Endothelial cell of hepatic sinusoid (primary cell): ENCODE results near the gene SYNPO.

Experiments
- in situ Hi-C: cut with HindIII; loops from 2 replicates; pipeline ENCODE4 v1.10.0; 2017; ENCODE audit warnings: low sequenced_read_pairs

SYNPO gene

DNA sequence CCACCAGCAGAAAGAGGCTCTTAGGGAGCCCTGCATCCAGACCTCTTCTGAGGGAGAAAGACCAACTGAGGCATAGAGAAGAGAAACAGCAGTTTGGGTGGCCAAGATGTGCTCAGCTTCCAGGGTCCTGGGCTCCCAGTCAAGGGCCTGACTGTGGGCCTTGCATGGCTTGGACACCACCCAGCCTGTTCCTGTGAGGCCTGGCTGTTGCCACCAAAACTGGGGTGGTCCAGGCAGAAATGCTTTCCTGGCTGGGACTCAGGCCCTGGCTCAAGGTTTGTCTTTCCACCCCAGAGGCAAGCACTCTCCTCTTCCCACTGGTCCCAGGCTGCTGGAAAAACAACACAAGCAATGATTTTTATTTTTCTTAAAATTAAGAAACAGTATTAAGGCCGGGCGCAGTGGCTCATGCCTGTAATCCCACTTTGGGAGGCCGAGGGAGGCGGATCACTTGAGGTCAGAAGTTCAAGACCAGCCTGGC lies 33.9 kb downstream of the SYNPO start:
- in situ Hi-C loops: loop anchor here (25.0 kb wide), 1 partner anchor 212 kb away; no protein-coding TSS in a partner anchor

DNA sequence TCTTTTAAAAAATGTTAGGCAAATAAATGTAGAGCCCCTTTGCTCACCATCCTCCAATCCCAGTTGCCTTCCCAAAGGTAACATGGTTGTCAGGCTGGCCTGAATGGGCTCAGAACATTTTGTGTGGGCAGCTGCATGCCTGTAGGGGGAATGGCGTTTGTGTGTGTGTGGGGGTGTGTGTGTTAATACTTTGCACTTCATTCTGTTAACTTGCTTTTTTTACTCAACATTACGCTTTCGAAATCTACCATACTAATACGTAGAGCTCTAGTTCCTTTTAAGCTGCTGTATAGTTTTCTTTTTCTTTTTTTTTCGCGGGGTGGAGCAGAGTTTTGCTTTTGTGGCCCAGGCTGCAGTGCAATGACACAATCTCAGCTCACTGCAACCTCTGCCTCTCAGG lies 34.6 kb downstream of the SYNPO start:
- in situ Hi-C loops: no loop called here

GRCh38 chr5:150676578-150676977 lies 36.1 kb downstream of the SYNPO start:
- in situ Hi-C loops: no loop called here

GRCh38 chr5:150689120-150689519 lies 48.7 kb downstream of the SYNPO start:
- in situ Hi-C loops: no loop called here

- in situ Hi-C loops: no loop called here
These were observed 50.3 kb downstream of the SYNPO start for GRCh38 chr5:150690760-150691159.

DNA sequence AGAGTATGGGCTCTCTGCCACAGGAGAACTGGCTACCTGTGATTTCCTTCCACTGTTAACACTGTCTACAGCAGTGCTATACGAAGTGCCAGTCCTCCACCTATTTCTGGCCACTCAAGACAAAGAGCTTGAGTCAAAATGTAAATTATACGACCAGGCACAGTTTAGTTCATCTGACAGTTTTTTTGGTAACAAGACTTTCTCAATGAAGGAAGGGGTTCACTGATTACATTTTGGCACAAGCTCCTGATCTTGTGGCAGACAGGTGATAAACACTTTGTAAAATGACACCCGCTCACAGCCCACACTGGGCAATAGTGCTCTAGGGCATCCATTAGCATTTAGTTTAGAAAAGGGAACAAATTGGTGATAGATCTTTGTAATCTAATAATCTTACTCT lies 51.8 kb downstream of the SYNPO start:
- in situ Hi-C loops: no loop called here

GRCh38 chr5:150694612-150695011 lies 54.2 kb downstream of the SYNPO start:
- in situ Hi-C loops: no loop called here

DNA sequence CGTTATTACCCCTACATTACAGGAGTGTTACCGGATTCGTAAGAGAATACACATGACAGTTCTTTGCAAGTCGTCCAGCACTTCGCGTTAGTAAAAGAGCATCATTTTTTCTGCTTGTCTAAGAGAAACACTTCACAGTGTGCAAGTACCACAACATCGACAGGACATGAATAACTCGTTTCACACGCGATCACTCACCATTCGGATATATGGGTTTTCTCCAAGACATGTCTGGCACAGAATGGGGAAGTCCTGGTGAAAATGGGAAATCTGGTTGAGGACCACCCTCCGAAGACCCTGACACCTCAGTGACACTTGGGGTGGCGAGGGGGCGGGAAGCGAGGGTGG lies 59.8 kb downstream of the SYNPO start:
- in situ Hi-C loops: loop anchor here (5.0 kb wide), 1 partner anchor 38 kb away; the partner anchor contains the start of gene MYOZ3

DNA sequence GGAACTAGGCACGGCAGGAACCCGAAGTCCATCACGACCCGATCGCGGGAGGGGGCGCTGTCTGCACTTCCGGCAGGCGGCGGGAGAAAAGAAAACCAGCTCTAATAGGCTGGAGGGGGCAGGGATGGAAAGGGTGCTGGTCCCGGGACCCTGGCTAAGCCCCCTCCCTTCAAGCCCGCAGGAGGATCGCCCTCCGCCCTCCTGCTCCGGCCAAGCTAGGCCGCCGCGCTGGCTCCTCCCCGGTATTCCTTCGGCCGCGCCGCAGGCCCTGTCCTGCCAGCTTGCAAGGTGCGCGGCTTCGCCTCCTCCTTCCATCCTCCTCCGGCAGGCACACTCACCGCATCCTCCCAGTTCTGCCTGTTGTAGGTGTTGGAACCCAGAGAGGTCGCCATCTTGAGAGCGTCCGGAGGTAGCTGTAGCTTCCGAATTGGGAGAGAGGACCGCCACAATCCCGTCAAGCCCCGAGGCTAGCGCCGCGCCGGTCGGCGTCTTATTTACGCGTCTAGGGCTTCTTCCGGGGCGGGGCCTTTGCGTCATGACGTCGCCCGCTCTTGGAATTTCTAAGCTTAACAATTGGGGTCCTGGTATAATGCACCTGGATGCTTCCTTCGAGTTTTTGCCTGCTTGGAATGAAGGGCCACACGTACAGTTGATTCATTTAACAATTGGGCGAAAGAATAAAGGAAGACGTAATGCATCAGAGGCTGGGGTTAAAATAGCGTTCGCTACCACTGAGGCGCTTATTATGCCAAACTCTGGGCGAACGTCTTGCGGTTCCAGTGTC lies 60.3 kb downstream of the SYNPO start, which contains the start of gene RBM22:
Gene RBM22, minus strand, starts transcription at position 469 of the 784 bp plus-strand sequence. Its CDS starts 77 bp downstream, at position 392.
- in situ Hi-C loops: loop anchor here (5.0 kb wide), 1 partner anchor 38 kb away; the partner anchor contains the start of gene MYOZ3

DNA sequence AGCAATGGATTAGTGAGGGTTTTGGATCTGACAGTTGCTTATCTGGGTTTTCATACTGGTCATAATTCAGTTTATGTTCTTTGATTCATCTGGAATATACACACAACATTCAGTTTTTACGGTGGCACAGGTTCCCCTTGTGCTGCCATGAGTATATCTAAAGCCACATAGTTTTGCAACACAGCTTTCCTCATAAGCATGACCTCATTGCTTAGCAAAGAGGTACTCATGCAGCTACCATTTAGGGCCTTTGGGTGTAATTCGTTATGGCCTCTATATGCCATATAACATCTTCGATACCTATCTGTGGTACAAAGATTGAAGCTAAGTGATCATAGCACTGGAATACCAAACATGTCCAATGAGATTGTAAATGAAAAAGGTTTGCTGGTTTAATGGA lies 63.3 kb downstream of the SYNPO start:
- in situ Hi-C loops: loop anchor here (5.0 kb wide), 1 partner anchor 41 kb away; the partner anchor contains the start of gene MYOZ3

GRCh38 chr5:150706776-150707390 lies 66.4 kb downstream of the SYNPO start:
- in situ Hi-C loops: no loop called here
